ENCODE measurements around the gene GPR156.

GPR156 gene

DNA sequence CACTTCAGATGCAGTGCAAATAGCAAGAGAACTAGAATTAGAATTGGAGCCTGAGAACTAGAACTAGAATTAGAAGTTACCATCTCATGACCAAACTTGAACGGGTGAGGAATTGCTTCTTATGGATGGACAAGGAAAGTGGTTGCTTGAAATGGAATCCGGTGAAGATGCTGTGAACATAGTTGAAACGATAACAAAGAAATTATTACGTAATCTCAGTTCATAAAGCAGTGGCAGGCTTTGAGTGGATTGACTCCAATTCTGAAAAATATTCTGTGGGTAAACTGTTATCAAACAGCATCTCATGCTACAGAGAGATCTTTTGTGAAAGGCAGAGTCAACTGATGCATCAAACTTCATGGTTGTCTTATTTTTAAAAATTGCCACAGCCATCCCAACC lies 142.8 kb downstream of the GPR156 start:
- DNase-seq (ENCODE audit: low read depth): no peak
- H3K4me3 ChIP-seq (ENCODE audit: low read depth, low read length): no peak overlapping the region

DNA sequence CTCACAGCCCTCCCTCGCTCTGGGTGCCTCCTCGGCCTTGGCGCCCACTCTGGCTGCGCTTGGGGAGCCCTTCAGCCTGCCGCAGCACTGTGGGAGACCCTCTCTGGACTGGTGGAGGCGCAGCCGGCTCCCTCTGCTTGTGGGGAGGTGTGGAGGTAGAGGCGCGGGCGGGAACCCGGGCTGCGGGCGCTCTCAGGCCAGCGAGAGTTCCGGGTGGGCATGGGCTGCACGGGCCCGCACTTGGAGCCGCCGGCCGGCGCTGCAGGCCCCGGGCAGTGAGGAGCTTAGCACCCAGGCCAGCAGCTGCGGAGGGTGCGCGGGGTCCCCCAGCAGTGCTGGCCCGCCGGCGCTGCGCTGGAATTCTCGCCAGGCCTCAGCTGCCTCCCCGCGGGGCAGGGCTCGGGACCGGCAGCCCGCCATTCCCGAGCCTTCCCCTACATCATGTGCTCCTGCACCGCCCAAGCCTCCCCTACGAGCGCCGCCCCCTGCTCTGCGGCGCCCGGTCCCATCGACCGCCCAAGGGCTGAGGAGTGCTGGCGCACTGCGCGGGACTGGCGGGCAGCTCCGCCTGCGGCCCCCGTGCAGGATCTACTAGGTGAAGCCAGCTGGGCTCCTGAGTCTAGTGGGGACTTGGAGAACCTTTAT lies 144.8 kb downstream of the GPR156 start:
- DNase-seq (ENCODE audit: low read depth): no peak
- no peak overlapping the region for H3K4me3 ChIP-seq (ENCODE audit: low read depth, low read length)

DNA sequence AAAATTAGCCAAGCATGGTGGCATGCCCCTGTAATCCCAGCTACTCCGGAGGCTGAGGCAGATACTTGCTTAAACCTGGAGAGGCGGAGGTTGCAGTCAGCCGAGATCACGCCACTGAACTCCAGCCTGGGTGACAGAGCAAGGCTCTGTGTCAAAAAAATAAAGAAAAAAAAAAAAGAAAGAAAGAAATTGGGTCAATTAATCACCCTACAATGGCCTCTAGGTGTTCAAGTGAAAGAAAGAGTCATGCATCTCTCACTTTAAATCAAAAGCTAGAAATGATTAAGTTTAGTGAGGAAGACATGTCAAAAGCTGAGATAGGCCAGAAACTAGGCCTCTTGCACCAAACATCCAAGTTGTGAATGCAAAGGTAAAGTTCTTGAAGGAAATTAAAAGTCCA lies 145.9 kb downstream of the GPR156 start:
- DNase-seq (ENCODE audit: low read depth): no peak

DNA sequence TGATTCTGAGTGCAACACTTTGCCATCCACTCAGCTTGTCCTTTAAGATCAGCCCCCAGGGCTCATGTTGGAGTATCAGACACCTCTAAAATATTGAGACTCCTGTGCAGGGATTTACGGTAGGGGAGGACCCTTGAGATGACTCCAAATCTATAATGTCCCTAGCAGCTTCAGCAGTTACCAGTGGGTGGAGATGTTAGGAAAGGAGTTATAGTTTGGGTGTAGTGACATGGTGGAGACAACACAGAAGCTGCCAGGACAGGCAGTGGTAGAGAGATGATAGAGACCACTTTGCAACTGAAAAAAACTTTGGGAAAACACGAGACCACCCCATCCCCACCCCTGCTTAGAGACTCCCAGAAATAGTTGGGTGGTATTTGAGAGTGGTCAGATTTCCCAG lies 147.5 kb downstream of the GPR156 start:
- no peak for DNase-seq (ENCODE audit: low read depth)
- no peak overlapping the region for H3K4me3 ChIP-seq (ENCODE audit: low read depth, low read length)

More for the DNA sequence above, 145.9 kb downstream of the GPR156 start:
- no peak overlapping the region for H3K4me3 ChIP-seq (ENCODE audit: low read depth, low read length)

DNA sequence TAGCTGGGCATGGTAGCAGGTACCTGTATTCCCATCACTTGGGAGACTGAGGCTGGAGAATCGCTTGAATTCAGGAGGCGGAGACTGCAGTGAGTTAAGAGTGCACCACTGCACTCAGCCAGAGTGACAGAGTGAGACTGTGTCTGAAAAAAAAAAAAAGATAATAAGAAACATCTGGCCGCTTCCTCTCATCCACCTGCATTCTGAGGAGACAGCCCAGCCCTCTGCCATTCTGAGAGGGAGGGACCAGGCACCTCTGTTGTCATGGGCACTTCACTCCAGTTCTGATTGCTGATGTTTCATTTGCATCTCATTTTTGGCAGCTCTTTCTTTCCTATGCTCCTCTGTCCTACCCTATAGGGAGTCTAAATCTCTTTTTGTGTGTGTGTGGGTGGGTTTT lies 154.4 kb downstream of the GPR156 start:
- H3K4me3 ChIP-seq (ENCODE audit: low read depth, low read length): no peak overlapping the region
- no peak for DNase-seq (ENCODE audit: low read depth)

DNA sequence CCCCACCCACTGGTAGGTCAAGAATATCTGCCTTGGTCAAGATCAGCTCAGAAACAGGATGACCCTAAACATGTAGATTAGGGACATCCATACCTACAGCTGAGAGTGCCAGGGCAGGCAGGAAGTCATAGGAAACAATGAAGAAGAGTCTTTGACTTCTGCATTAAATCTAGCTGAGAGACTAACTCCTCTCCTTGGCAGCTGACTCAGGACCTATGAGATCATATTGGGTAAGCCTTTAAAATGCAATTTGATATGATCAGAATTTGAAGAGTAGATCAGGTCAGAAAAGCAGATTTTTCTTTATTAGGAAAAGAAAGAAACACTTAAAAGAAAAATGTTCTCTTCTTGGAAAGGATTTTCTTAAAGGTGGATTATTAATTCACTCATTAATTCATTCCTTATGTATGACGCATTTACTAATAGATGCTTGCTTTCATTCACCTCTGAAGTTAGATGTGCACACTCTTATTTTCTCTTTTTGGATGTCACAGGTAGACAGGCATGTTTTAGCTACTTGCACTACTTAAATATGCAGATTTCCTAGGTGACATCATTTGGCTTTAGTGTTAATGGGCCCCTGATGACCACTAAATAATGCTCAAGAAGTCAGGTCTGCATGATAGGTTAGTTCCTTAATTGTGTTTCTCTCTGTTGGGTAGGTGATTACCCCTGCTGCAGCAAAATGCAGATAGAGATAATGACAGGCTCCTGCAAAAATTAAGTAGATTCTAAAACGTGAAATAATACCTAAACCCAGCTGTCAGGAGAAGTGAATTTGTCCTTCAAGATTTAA lies 155.1 kb downstream of the GPR156 start:
- DNase-seq (ENCODE audit: low read depth): no peak
- H3K4me3 ChIP-seq (ENCODE audit: low read depth, low read length): no peak overlapping the region

DNA sequence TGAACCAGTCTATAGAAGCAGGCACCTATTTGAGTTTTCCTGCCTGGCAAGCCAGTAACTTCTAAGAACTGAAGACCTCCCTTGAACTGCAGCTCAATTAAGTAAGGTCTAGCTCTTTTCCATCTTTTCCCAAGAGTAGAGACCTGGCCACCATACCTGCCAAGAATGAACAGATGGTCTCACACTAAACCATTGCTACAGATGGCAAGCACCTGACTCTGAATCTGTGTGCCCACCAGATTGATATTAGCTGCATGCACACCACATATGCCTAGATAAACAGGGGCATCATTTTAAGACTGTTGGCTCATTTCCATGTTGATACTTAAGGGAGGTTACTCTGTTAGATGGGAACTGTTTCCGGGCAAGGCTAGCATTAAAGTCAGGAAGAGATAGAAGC lies 156.0 kb downstream of the GPR156 start:
- H3K4me3 ChIP-seq (ENCODE audit: low read depth, low read length): no peak overlapping the region
- no peak for DNase-seq (ENCODE audit: low read depth)

DNA sequence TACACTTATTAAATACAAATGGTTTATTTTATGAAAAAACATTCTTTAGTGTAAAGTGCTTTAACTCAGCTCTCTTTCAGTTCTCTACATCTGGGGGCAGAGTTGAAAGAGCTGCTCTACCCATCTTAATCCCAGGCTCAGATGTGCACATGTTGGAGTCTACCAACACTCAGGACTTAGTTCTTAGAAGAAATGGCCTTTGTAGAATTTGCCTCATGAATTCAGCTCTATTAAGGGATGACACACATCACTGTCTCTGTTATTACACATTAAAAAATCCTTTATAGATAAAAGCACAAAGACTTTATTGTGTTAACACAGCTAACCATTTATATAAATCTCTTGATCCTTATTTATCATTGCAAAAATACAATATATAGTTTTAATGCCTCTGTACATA lies 159.0 kb downstream of the GPR156 start:
- no peak overlapping the region for H3K4me3 ChIP-seq (ENCODE audit: low read depth, low read length)
- no peak for DNase-seq (ENCODE audit: low read depth)

DNA sequence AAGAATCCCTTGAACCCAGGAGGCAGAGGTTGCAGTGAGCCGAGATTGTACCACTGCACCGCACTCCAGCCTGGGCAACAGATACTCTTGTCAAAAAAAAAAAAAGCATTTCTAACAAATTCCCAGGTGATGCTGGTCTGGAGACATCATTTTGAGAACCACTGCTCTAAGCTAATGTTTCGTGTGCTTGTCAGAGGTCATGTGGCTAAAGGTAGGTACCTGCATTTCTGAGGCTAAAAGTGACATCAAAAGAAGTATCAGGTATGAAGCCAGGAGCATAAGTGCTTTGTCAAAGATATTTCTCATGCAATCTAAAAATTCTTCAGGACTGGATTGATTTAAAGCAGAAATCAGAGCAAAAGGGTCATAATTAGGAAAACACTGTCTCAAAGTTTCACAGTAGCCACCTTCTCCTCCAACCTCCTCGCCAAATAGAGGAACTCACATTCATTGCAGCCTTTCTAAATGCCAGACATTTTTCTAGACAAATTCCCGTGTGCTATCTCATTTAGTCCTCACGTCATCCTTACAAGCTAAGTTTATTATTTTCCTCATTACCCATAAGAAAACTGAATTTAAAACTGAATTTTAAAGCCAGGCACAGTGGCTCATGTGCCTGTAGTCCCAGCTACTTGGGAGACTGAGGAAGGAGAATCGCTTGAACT lies 165.0 kb downstream of the GPR156 start:
- no peak for DNase-seq (ENCODE audit: low read depth)
- H3K4me3 ChIP-seq (ENCODE audit: low read depth, low read length): no peak overlapping the region
